MV-4-11 (cell line): ENCODE results near the gene NEDD4.
A peak's percentile ranks its signal among the peaks of the same experiment; 100 is the strongest.
"Not testable (repeated sequence)": the region's sequence is repeated elsewhere in the genome, so short reads cannot be mapped to it uniquely, and the experiment has no call there.

Source experiments
- DNase-seq: peaks from one replicate; lab custom pipeline; 2025; lab: John Stamatoyannopoulos, UW

Gene NEDD4

GRCh38 chr15:55993111-55993803, at the start of gene NEDD4:
TSS of gene NEDD4 (minus strand) at chr15:55993612. CDS start at chr15:55993555, 57 bp downstream.
- DNase-seq: peak; percentile 64

DNA sequence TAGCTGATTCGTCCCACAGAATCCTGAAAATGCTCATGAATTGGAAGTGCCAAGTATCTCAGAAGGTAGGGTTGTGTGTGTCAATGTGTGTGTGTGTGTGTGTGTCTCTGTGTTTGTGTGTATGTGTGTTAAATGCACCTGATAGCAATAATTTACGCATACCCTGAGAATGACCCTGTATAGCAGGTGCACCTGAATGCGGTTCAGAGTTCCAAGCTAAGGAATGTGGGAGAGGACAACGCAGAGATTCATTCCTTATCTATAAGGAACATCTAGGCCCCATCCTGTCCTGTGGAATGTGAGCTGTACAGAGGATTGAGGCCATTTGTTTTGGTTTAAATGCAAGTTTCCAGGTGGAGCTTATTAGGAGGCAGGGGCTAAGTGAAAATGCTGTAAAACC, 49.1 kb upstream of the NEDD4 start:
- no peak for DNase-seq

DNA sequence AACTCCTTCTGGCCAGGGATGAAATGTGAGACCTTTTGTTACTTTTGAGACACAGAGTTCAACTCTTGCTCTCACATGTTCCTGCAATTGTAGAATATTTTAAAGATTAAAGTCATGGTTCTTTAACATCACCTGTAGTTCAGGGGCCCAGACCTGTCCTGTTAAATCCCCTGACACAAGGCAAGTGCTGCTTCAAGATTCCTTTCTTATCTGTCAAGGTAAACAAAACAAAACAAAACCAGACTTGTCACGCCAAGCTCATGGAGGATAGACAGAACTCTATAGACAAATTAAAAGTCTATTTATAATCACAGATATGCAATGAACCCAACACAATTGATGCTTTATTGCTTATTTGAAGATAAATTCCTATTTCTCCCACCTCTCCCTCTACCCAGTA, 48.6 kb upstream of the NEDD4 start:
- DNase-seq: no peak

GRCh38 chr15:56040081-56041035, 46.9 kb upstream of the NEDD4 start:
- peak; percentile 11 for DNase-seq

DNA sequence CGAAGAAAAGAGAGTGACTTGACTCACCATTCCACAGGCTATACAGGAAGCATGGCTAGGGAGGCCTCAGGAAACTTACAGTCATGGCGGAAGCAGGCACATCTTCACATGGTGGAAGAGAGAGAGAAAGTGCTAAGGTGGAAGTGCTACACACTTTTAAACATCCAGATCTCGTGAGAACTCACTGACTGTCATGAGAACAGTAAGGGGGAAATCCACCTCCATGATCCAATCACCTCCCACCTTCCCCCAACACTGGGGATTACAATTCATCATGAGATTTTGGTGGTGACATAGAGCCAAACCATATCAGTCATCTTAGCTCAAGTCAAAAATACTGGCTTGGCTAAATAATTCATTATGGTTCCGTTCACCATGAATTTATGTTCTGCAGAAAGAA, 45.3 kb upstream of the NEDD4 start:
- no peak for DNase-seq

DNA sequence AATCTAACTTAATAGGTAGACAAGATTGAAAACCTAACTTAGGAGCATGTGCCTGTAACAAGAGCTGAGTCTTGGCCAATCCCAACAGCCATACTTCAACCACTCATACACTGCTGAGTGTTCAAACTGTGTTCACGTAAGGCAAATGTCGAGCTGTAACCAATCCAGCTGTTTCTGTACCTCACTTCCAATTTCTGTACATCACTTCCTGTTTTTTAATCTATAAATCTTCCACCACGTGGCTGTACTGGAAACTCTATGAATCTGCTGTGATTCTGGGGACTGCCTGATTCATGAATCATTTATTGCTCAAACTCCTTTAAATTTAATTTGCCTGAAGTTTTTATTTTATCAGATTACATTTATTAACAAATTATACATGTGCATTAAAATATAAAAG, 44.6 kb upstream of the NEDD4 start:
- peak; percentile 81 for DNase-seq

- no peak for DNase-seq
Measured at GRCh38 chr15:56036546-56037067, 43.2 kb upstream of the NEDD4 start.

DNA sequence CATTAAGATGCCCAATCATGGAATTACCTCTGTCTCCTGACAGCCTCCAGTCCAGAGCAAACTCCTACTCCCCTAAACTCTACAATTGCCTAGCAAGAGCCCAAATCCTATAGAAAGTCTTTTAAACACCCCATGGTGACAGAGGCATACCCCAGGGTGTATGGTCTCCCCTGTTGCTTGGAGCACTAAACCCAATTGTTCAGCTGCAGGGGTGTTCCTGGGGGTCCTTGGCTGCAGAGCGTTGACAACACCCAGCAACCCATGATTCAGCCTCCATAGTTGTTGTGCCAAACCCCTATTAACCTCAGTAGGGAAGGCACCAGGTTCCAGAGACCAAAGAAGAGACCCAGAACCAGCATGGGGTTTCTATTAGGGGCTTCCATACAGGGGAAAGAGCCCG, 41.8 kb upstream of the NEDD4 start:
- DNase-seq: no peak

DNA sequence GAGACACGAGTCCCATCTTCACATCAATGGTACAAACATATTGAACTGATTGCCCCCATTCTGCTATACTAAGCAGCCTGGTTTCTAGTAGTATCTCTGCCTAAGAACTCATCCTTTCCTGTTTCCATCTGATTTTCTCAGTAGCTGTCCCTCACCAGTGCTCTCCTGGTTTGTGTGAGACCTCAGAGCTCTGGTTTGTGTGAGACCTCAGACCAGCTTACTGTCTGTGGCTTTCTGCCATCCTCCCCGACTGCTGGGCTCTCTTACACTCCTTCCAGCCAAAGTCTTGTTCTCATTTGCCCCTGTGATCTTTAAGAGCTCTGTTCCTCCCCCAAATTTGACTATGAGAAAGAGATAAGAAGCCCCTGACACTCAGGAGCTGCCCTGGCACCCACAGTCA, 41.1 kb upstream of the NEDD4 start:
- DNase-seq: no peak

GRCh38 chr15:56032373-56032772, 39.0 kb upstream of the NEDD4 start:
- no peak for DNase-seq

DNA sequence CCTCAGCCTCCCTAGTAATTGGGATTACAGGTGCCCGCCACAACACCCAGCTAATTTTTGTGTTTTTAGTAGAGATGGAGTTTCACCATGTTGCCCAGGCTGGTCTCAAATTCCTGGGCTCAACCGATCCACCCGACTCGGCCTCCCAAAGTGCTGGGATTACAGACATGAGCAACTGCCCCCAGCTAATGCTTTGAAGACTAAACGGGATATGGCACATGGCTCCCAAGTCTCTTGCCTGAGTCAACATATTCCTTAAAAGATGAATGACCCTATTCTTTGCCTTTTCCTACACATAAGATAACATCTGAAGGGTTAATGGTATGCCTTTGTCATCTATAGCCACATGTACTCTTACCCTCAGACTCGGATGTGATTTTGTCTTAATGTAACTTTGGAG, 38.4 kb upstream of the NEDD4 start:
- DNase-seq: no peak

DNA sequence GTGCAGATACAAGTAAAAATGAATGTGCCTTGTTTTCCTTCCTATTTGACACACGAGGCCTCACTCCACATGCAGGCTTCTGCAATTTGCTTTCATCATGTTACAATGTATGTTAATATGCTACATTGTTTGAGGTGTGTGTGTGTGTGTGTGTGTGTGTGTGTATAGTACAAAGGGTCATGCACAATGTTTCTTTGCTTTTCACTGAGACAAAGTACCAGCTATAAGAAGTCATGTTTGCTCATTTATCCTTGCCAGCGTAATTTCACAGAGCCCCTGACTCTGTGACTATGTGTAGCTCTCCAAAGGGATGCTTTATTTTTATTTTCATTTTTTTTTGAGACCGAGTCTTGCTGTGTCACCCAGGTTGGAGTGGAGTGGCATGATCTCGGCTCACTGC, 38.0 kb upstream of the NEDD4 start:
- no peak for DNase-seq

- DNase-seq: no peak
Measured at GRCh38 chr15:56028430-56028829, 35.0 kb upstream of the NEDD4 start.

GRCh38 chr15:56023160-56023559, 29.7 kb upstream of the NEDD4 start:
- DNase-seq: not testable (repeated sequence)

- DNase-seq: no peak
Measured at GRCh38 chr15:56019819-56020486, 26.5 kb upstream of the NEDD4 start.

- no peak for DNase-seq
Measured at GRCh38 chr15:56019060-56019793, 25.8 kb upstream of the NEDD4 start.

DNA sequence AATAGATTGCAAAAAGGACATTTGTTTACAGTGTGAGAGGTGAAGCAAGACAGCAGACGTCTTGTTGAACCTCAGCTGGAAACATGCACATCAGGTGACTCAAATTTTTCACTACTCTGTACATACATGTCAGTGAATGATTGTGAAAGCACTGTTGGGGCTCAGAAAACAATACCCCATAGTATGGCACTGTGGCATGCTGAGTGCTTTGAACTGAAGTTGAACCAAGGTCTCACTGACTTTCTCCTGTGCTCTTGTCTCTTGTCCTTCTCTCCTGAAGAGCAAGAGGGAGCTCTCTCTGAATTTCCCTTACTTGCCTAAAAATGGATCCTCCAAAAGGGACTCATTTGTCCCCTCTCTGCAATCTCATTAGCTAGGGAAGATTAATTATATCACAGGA, 24.5 kb upstream of the NEDD4 start:
- DNase-seq: no peak

- DNase-seq: no peak
Measured at GRCh38 chr15:56017511-56017910, 24.1 kb upstream of the NEDD4 start.

DNA sequence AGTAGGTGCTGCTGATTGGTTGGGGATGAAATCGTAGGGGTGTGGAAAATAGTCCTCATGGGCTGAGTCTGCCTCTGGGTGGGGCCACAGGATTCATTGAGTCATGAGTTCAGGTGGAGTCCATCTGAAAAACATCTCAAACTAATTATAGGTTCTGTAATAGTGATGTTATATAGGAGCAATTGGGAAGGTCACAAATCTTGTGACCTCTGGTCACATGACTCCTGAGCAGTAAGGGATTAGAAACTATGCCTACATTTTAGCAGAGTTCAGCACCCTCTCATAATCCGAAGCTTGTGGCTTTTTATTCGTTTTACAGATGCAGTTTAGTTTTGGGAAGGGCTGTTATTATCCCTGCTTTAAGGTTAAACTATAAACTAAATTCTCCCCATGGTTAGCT, 22.9 kb upstream of the NEDD4 start:
- DNase-seq: no peak

DNA sequence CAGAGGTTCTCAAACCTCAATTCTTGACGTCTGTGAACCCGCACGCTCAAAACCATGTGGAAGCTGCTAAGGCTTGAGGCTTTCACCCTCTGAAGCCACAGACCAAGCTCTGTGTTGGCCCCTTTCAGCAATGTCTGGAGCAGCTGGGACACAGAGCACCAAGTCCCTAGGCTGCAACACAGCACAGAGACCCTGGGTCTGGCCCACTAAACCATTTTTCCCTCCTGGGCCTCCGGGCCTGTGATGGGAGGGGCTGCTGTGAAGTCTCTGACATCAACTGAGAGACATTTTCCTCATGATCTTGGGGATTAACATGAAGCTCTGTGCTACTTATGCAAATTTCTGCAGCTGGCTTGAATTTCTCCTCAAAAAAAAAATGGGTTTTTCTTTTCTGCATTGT, 21.3 kb upstream of the NEDD4 start:
- DNase-seq: no peak

DNA sequence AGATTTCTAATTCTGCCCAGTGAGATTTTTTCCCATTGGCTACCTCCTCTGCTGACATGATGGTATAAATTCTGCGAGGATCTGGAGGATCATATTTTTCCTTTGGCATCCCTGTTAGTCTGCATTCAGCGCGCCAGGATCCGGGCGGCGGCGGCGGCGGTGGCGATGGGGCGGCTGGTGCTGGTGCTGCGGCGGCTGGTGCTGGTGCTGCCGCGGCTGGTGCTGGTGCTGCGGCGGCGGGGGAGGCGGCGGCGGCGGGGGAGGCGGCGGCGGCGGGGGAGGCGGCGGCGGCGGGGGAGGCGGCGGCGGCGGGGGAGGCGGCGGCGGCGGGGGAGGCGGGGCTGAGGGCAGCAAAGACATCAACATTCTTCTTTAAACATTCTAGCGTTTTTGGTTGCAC, 13.6 kb upstream of the NEDD4 start:
- not testable (repeated sequence) for DNase-seq

- DNase-seq: not testable (repeated sequence)
Measured at GRCh38 chr15:56006371-56006770, 13.0 kb upstream of the NEDD4 start.
